NCI-H748 (cell line): Measurements from ENCODE around the gene CRISPLD2.

ENCODE experiments used
- DNase-seq: peaks from one replicate; lab custom pipeline; 2025; ENCODE audit not compliant: unreplicated experiment; lab: John Stamatoyannopoulos, UW

Gene CRISPLD2

GRCh38 chr16:84881702-84882521 lies 62.1 kb downstream of the CRISPLD2 start:
- no peak for DNase-seq

DNA sequence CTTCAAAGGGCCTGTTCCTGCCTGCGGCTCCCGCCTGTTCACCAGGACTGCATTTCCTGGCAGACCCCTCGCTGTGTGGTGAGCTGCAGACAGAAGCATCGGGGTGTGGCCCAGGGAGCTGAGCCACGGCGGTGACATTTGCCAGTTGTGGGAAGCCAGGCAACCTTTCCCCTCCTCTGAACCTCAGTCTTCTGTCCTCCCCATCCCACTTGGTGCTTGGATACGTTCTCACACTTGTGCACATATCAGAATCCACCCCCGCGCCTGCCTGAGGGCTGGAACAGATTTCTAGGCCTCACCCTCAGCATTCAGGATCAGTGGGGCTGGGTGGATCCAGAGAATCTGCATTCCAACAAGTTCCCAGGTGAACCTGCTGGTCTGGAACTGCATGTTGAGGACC lies 63.5 kb downstream of the CRISPLD2 start:
- DNase-seq = no peak

DNA sequence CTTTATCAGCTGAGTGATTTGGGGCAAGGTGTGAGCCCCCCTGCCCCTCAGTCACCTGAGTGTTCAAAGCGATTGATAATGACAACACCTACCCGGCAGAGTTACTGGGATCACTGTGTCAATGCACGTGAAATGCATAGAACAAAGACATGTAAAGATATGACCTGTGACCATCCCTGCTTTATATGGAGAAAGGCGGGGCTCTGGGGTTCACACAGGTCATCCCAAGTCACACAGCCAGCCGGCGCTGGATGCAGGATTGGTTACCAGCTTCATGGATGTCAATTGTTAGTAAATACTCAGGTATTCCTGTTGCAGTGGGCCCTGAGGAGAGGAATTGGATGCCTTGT lies 64.4 kb downstream of the CRISPLD2 start:
- DNase-seq = no peak

GRCh38 chr16:84884596-84885341 lies 65.0 kb downstream of the CRISPLD2 start:
- no peak for DNase-seq

GRCh38 chr16:84885342-84885910 lies 65.6 kb downstream of the CRISPLD2 start:
- no peak for DNase-seq

DNA sequence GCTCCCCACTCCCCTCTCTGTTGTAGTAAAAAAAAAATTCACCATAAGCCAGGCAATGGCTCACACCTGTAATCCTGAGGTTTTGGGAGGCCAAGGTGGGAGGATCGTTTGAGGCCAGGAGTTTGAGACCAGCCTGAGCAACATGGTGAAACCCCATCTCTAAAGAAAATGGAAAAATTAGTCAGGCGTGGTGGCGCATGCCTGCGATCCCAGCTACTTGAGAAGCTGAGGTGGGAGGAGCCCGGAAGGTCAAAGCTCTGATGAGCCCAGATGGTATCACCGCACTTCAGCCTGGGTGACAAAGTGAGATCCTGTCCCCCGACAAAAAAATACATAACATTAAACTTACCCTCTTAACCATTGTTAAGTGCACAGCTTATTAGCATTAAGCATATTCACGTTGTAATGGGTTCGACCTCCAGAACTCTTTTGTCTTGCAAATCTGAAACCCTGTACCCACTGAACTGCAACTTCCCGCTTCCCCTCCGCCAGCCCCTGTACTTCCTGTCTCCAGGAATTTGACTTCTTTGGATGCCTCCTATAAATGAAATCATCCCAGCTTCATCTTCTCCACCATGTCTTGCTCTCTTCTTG lies 66.8 kb downstream of the CRISPLD2 start:
- DNase-seq = no peak

DNA sequence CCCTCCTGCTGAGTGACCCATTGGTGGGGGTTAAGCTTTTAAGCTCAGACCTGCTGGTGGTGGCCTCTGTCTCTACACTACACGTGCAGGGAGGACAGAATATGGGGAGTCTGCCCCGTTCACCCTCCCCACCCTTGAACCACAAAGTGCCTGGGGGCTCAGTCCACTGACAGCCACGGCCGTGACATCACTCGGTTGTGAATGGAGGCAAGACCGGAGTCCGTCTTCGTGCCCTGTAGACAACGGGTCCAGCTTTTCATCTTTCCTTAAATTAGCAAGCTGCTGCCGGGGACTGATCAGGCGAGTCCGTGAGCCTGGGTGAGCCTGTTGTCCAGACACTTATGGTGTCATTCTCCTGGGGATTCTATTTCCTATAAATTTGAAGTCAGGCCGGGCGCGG lies 67.4 kb downstream of the CRISPLD2 start:
- no peak for DNase-seq

GRCh38 chr16:84888450-84888849 lies 68.7 kb downstream of the CRISPLD2 start:
- DNase-seq = no peak

DNA sequence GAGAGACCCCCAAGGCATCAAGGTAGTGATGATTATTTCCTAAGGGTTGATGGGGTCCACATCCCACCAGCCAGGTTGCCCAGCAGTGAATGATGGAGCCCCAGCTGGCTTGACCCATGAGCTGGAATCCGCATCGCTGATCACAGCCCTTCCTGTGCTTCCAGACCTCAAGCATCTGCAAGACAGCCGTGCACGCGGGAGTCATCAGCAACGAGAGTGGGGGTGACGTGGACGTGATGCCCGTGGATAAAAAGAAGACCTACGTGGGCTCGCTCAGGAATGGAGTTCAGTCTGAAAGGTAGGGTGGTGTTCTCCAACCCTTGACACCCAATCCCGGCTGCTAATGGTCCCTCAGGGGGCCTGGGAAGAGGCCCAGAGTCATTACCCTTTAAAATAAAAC lies 69.3 kb downstream of the CRISPLD2 start:
- no peak for DNase-seq

DNA sequence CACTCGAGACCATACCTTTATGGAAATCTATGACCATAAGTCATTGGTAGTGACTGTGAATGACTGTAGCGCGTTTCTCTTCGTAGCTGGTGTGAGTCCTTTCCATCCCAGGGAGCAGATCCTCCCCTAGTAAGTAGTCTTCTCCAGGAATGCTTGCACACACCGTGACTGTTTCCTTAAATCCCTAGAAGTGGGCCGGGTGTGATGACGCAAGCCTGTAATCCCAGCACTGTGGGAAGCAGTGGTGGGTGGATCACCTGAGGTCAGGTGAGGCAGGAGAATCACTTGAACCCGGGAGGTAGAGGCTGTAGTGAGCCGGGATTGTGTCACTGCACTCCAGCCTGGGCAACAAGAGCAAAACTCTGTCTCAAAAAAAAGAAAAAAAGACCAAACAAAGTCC lies 70.6 kb downstream of the CRISPLD2 start:
- no peak for DNase-seq

DNA sequence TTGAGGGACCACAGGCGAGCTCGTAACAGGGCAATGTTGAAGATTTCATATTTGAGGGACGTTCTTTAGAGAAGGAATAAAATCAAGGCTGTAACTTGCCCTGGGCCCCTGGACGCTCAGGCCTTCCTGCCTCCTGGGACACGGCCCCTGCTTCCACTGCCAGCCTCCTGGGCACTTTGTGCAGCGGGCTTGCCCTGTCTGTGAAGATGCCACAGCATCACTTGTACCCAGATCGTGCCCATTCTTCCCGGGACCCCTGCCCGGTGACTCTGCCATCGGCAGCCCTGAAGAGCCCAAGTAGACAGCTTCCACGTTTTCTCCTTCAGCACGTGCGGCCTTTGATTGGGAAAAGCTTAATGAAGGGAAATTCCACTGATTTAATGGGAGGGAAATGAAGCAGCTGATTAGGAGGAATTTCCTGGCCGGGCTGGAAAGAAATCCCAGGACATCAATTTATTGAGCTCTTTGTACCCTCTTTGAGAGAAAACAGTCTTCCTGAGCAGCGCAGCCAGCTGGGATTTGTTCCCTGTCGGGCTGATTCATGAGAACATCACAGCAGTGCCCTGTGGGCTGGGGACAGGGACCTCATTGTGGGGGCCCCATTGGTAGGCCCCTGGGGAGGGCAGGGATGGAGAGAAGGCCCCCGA lies 71.5 kb downstream of the CRISPLD2 start:
- no peak for DNase-seq

DNA sequence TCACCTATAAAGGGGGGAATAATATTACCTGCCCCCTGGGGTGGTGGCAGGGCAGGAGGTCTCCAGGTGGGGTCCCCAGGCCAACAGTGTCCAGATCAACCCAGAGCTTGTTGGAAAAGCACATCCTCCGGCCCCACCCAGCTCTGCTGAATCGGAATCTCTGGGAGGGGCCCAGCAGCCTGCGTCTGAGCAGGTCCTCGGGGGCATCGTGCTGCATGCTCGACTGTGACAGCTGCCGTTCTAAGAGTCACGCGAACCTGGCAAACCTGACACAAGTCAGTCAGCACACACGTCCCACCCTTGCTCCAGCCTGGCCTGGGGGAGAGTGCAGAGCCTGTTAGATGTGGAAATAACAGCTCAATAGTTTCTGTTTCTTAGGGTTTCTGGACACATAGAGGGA lies 72.3 kb downstream of the CRISPLD2 start:
- DNase-seq = no peak

DNA sequence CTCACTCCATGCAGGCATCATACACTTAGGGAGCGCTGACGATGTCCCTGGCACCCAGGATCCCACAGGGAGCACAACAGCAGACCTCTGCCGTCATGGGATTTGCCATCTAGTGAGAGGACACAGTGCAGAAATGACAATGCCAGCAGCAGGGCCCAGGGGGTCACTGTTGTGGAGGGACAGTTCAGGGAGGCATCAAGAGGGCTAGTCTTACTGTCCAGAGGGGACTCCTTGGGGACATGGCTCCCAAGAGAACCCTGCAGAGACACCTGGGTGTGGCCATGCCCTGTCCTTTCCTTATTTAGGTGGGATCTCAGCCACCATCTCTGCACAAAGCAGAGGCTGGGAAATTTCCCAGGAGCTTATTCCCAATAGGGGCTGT lies 73.7 kb downstream of the CRISPLD2 start:
- DNase-seq = no peak

DNA sequence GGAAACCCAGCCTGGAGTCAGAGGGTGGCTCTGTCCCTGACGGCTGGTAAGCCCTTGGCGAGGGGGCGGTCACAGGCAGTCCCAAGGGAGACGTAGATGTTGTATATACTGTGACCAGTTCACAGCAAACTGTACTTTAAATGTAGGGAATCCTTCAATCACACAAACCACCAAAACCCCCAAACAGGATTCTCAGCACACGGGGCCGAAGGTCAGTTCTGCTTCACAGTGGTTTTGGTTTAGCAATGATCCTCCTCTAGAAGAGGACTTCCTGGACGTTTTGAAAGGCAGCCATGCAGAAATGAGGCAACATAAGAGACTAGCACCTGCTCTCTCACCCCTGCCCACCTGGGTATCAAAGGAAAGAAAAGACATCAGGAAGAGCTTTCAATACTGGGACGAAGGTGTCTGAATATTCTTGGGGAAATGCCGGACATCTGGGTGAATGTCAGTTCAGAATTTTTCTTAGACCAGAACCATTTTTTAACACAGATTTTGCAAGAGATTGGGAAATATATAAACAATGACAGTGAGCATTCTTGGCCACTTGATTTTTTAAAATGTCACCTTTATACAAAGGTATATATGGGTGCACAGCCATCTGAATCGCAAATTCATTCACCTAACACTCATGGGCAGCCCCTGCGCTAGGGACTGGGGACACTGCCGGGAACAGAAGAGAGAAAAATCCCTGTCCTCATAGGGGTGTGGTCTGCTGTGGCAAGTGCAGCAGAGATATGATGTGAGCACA lies 74.2 kb downstream of the CRISPLD2 start:
- no peak for DNase-seq

DNA sequence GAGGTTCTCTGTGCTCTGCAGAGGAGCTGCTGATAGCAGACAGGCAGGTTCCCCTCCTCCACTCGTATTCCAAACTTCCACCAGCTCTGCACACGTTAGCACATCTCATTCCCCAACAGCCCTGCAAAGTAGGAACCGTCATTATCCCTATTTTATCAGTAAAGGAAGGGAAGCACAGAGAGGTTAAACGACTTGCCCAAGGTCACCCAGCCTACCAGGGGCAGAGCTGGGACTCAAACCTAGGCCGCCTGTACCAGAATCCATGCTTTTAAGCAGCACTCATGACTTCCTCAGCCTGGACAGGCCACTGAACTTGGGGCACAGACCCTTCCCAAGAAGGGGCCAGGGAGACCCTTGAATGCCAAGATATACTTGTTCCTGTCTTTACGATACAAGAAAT lies 75.2 kb downstream of the CRISPLD2 start:
- DNase-seq = no peak

DNA sequence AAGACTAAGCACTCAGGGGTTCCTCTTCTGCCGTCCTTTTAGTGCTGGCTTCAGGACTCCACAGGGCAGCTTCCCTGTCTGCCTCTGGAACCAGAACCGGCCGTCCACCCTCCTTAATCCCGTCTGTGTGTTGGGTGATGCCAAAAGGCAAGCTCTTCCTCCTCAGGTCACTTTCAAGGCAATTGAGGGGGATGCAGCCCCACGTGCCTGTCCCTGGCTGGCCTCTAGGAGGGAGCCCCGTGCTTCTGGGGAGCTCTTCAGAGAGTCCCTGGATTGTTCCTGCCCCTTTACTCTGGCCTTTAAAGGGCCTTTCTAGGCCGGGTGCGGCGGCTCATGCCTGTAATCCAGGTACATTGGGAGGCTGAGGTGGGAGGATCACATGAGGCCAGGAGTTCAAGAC lies 77.1 kb downstream of the CRISPLD2 start:
- DNase-seq = no peak

- DNase-seq = no peak
These were observed 78.2 kb downstream of the CRISPLD2 start for GRCh38 chr16:84897911-84898377.

DNA sequence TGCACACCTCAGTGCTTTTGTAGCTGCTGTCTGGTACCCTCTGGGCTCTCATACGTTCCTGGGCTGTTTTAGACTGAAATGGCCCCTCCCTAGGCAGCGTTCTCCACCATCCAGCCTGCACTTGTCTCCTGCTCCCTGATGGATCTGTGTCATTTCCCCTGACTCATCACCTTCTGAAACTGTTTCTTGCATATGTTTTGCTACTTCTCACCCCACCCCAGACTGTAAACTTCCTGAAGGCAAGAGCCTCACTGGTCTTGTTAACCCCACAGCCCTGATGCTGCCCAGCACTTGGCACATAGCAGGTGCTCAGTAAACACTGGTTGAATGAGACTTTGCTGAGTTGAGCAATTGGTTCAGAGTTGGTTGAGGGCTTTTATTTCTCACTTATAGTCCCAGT lies 78.7 kb downstream of the CRISPLD2 start:
- no peak for DNase-seq

DNA sequence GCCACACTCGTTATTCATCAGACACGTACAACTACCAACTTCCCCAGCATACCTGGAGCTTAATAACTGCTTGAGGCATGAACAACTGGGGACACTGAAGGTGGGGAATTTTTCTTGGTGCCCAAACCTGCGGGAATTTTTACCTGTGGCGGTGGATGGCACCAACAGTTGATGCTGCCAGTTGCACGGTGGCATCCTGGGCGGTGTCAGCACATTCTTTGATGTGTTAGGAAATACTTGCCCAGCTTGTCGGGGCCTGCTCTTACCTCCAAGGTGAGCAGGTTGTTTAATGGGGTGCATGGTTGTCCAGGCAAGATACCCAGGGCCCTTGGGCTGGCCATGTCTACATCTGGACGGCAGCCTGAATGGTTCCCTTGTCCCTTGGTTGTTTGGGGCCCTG lies 79.6 kb downstream of the CRISPLD2 start:
- DNase-seq = no peak

DNA sequence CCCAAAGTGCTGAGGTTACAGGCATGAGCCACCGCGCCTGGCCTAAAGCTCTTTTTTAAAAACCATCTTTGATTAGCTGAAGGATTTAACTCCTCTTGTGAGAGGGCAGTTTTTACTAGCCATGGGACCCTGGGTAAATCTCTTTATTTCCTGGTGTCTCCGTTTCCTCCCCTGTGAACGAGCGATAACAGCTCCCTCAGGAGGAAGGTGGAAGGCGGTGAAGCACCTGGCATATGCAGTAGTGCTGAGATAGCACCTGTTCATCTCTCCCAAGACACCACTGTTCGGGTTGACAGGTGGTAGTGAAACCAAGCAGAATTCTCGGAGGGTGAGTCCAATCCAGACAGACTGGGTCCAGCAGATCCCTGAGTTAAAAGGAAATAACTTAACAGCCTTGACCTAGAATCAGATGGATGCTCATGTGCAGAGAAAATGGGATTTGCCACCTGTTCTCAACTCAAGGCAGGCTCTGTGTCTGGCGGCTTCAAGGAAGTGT lies 86.2 kb downstream of the CRISPLD2 start:
- no peak for DNase-seq
